SK-N-SH (cell line): ENCODE data around the gene KIF6. TPM values are rescaled to one million over a fixed set of nuclear protein-coding genes. Genes with fewer than 3 reads are reported as not detected.

Source experiments
- CTCF ChIA-PET: fragments of 300-600, 350-600 bp; formaldehyde crosslinking; extraction: SDS; loops from one replicate; lab custom pipeline; 2021; lab: Yijun Ruan, JAX
- POLR2A ChIA-PET: fragments of 350-600 bp; sonication (Branson Sonifier 250); formaldehyde crosslinking; extraction: SDS; loops from one replicate; lab custom pipeline; 2020; ENCODE audit warnings: antibody characterized with exemption, inconsistent platforms; lab: Yijun Ruan, JAX
- DNase-seq: peaks from one replicate; pipeline ENCODE4 v3.0.0; 2012
- H2AFZ ChIP-seq: fragments of 200-600 bp; sonication (generic); 2 replicates; pipeline ENCODE4 v1.8.1; 2016; ENCODE audit warnings: antibody characterized with exemption, mild to moderate bottlenecking, low read depth
- H3F3A ChIP-seq: fragments of 200-600 bp; sonication (generic); replicated peaks from 2 replicates; pipeline ENCODE3; 2016; ENCODE audit warnings: antibody characterized with exemption, mild to moderate bottlenecking; ENCODE audit not compliant: insufficient read depth
- H3K27ac ChIP-seq, 2 experiments: fragments of 200-500 bp in 1 of 2; fragments of 200-600 bp in 1 of 2; sonication (Bioruptor generic) in 1 of 2; sonication (generic), shearing (Covaris generic) in 1 of 2; 2 replicates each; pipeline versions ENCODE4 v1.5.1 to v1.6.1; 2014 to 2016; ENCODE audit warnings: low read depth in 2 of 2, inconsistent platforms in 1 of 2, low read length in 1 of 2, mild to moderate bottlenecking in 1 of 2, mixed read lengths in 1 of 2
- H3K27me3 ChIP-seq: fragments of 200-600 bp; sonication (generic), shearing (Covaris generic); 2 replicates; pipeline ENCODE4 v1.6.1; 2016; ENCODE audit warnings: mixed run types; ENCODE audit not compliant: insufficient read depth
- H3K36me3 ChIP-seq, 2 experiments: fragments of 200-500 bp in 1 of 2; fragments of 200-600 bp in 1 of 2; sonication (Bioruptor generic) in 1 of 2; sonication (generic) in 1 of 2; replicated peaks in 1 of 2; 2 replicates each; pipeline versions ENCODE3 to v1.5.1; 2014 to 2016; ENCODE audit warnings: low read length in 1 of 2, mild to moderate bottlenecking in 1 of 2; ENCODE audit not compliant: insufficient read depth in 2 of 2, control insufficient read depth in 1 of 2
- H3K4me1 ChIP-seq, 2 experiments: fragments of 200-500 bp in 1 of 2; fragments of 200-600 bp in 1 of 2; sonication (Bioruptor generic) in 1 of 2; sonication (generic), shearing (Covaris generic) in 1 of 2; 2 replicates each; pipeline versions ENCODE4 v1.5.1 to v1.6.1; 2014 to 2016; ENCODE audit warnings: low read depth in 1 of 2, low read length in 1 of 2, mixed run types in 1 of 2; ENCODE audit not compliant: insufficient read depth in 2 of 2, control insufficient read depth in 1 of 2
- H3K4me2 ChIP-seq: fragments of 200-600 bp; sonication (generic), shearing (Covaris generic); 2 replicates; pipeline ENCODE4 v1.6.1; 2017; ENCODE audit warnings: mixed run types
- H3K4me3 ChIP-seq, 2 experiments: fragments of 200-500 bp in 1 of 2; fragments of 200-600 bp in 1 of 2; sonication (Bioruptor generic) in 1 of 2; sonication (generic), shearing (Covaris generic) in 1 of 2; 2 replicates each; pipeline versions ENCODE4 v1.5.1 to v1.8.1; 2014 to 2016; ENCODE audit warnings: low read depth in 2 of 2, inconsistent platforms in 1 of 2, low read length in 1 of 2, mild to moderate bottlenecking in 1 of 2, mixed read lengths in 1 of 2, moderate library complexity in 1 of 2
- H3K79me2 ChIP-seq: fragments of 200-600 bp; sonication (generic); 2 replicates; pipeline ENCODE4 v1.8.1; 2017; ENCODE audit warnings: mild to moderate bottlenecking; ENCODE audit not compliant: insufficient read depth
- H3K9ac ChIP-seq: fragments of 200-600 bp; sonication (generic); 2 replicates; pipeline ENCODE4 v1.6.1; 2017; ENCODE audit warnings: mixed run types
- H3K9me2 ChIP-seq: fragments of 200-600 bp; sonication (generic); 2 replicates; pipeline ENCODE4 v1.6.1; 2017; ENCODE audit warnings: mixed run types
- H3K9me3 ChIP-seq: fragments of 200-600 bp; sonication (generic); 2 replicates; pipeline ENCODE4 v1.6.1; 2017; ENCODE audit warnings: mixed run types, mild to moderate bottlenecking, moderate library complexity
- H4K20me1 ChIP-seq: fragments of 200-600 bp; sonication (generic); 2 replicates; pipeline ENCODE4 v1.6.1; 2017; ENCODE audit warnings: mild to moderate bottlenecking, mixed run types; ENCODE audit not compliant: insufficient read depth
- EZH2phosphoT487 ChIP-seq: fragments of 200-600 bp; sonication (generic); IDR thresholded peaks from 2 replicates; pipeline ENCODE4 v1.6.1; 2017; ENCODE audit warnings: low read depth, mixed run types, mild to moderate bottlenecking, antibody characterized with exemption, moderate library complexity, borderline replicate concordance
- FOSL2 ChIP-seq: IDR thresholded peaks from 2 replicates; pipeline ENCODE4 v1.4.0; 2012; ENCODE audit warnings: low read depth, mild to moderate bottlenecking, moderate library complexity, borderline replicate concordance
- FOXJ3 ChIP-seq: sonication (generic); formaldehyde crosslinking; IDR thresholded peaks from 2 replicates; pipeline ENCODE4 v1.5.1; 2020; ENCODE audit warnings: mild to moderate bottlenecking, missing genetic modification reagents
- GATA2 ChIP-seq: sonication (generic); formaldehyde crosslinking; IDR thresholded peaks from 2 replicates; pipeline ENCODE4 v1.5.0; 2020; ENCODE audit warnings: mild to moderate bottlenecking, missing genetic modification reagents
- MEF2A ChIP-seq: IDR thresholded peaks from 2 replicates; pipeline ENCODE4 v1.4.0; 2012; ENCODE audit warnings: low read depth, borderline replicate concordance
- NFIC ChIP-seq: IDR thresholded peaks from 2 replicates; pipeline ENCODE4 v1.4.0; 2012; ENCODE audit warnings: borderline replicate concordance
- NRF1 ChIP-seq: IDR thresholded peaks from 2 replicates; pipeline ENCODE4 v1.6.1; 2012; ENCODE audit warnings: low read depth, mild to moderate bottlenecking, low read length
- SIN3A ChIP-seq: IDR thresholded peaks from 2 replicates; pipeline ENCODE4 v1.6.1; 2012; ENCODE audit warnings: low read depth, mild to moderate bottlenecking, low read length, moderate library complexity, borderline replicate concordance
- SMC3 ChIP-seq: IDR thresholded peaks from 2 replicates; pipeline ENCODE4 v1.6.1; 2012; ENCODE audit warnings: low read depth, low read length, improper control_type of control experiment
- WGBS: methylation state at CpG from one replicate; pipeline ENCODE4 v1.1.6; 2017; ENCODE audit warnings: low lambda C conversion rate; 5-methylcytosine and 5-hydroxymethylcytosine counted together
- polyA plus RNA-seq, 3 experiments: library from polyadenylated mRNA; depleted of rRNA; stranded (reverse); fragments of >200 nt; gene quantifications; 2 replicates each; pipeline ENCODE4 v1.2.3, GENCODE V29; 2012
- TF ChIP-seq, protein P1 (sequence below): IDR thresholded peaks from 2 replicates; pipeline ENCODE4; 2012
- TF ChIP-seq, protein P2 (sequence below): IDR thresholded peaks from 2 replicates; pipeline ENCODE4 v1.4.0; 2012; ENCODE audit warnings: low read depth, borderline replicate concordance
- TF ChIP-seq, protein P3 (sequence below): IDR thresholded peaks from 2 replicates; pipeline ENCODE4 v1.4.0; 2012; ENCODE audit warnings: low read depth

Gene KIF6
- polyA plus RNA-seq, 1 of the 3 experiments (the other 2 are of a cell fraction), result 0.13 TPM

DNA sequence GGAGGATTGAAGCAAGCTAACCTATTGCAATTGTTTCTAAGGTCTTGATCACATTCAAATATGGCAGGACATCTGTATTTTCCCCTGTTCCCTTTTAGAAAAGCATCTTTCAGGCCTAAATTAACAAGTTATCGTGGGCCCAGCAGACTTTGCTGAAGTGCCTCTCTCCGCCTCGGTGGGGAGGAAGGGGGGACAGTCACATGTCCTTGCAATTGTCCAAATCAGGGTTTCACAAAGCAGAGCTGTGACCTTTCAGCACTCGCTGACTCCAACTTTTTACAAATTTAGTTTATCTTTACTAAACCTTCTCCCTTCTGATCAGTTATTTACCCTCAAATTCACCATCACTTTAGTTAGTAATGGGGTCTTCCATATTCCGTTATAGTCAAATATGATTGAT is 328.4 kb downstream of the KIF6 start:
- peaks cover 0 to 11% of the 10 kb centered on the region in 2 experiments; a peak in 2 of 4 replicates for H3K4me1 ChIP-seq
- H3K4me3 ChIP-seq, result no peak overlapping the region
- H3K27ac ChIP-seq, result no peak overlapping the region
- no peaks in the 10 kb centered on the region for H3K79me2 ChIP-seq
- H4K20me1 ChIP-seq, result no peaks in the 10 kb centered on the region
- POLR2A ChIA-PET, result no interaction called here
- TF ChIP-seq FOSL2, result no peak
- TF ChIP-seq MEF2A, result no peak
- TF ChIP-seq, protein P1, sequence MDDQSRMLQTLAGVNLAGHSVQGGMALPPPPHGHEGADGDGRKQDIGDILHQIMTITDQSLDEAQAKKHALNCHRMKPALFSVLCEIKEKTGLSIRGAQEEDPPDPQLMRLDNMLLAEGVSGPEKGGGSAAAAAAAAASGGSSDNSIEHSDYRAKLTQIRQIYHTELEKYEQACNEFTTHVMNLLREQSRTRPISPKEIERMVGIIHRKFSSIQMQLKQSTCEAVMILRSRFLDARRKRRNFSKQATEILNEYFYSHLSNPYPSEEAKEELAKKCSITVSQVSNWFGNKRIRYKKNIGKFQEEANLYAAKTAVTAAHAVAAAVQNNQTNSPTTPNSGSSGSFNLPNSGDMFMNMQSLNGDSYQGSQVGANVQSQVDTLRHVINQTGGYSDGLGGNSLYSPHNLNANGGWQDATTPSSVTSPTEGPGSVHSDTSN, result no peak
- TF ChIP-seq SMC3, result no peak
- TF ChIP-seq, protein P2, sequence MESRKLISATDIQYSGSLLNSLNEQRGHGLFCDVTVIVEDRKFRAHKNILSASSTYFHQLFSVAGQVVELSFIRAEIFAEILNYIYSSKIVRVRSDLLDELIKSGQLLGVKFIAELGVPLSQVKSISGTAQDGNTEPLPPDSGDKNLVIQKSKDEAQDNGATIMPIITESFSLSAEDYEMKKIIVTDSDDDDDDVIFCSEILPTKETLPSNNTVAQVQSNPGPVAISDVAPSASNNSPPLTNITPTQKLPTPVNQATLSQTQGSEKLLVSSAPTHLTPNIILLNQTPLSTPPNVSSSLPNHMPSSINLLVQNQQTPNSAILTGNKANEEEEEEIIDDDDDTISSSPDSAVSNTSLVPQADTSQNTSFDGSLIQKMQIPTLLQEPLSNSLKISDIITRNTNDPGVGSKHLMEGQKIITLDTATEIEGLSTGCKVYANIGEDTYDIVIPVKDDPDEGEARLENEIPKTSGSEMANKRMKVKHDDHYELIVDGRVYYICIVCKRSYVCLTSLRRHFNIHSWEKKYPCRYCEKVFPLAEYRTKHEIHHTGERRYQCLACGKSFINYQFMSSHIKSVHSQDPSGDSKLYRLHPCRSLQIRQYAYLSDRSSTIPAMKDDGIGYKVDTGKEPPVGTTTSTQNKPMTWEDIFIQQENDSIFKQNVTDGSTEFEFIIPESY, result no peak
- TF ChIP-seq, all 33 proteins: peak for 0
- DNase-seq, result no peak
- H3K9me3 ChIP-seq, result no peaks in the 10 kb centered on the region
- H3F3A ChIP-seq, result no peaks in the 10 kb centered on the region
- H2AFZ ChIP-seq, result no peak overlapping the region
- H3K27me3 ChIP-seq, result no peaks in the 10 kb centered on the region
- H3K9ac ChIP-seq, result no peak overlapping the region
- CTCF ChIA-PET, result interaction anchor here (1.4 to 1.6 kb wide), 2 partner anchors 50 to 162 kb away, joined by 3 read pairs; no protein-coding TSS in a partner anchor
- H3K4me2 ChIP-seq, result no peak overlapping the region
- WGBS, result 63% methylated on average over 5 of the region's 5 CpGs
- H3K9me2 ChIP-seq, result no peaks in the 10 kb centered on the region
- H3K36me3 ChIP-seq, result no peaks in the 10 kb centered on the region

DNA sequence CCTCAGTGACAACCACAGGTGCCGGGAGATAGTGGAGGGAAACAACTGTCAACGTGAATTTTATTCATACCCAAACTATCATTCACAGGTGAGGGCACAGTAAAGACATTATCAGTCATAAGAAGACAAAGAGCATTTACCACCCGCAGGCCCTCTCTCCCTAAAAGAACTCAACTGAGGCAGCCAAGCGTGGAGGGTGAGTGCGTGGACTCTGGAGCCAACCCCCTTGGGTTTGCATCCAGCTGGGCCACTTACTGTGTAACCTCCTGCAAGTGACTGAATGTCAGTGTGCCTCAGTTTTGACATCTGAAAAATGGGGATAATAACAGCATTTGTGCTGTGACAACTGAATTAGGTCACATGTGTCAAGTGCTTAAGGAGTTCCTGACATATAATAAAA is 332.1 kb downstream of the KIF6 start:
- H3F3A ChIP-seq, result no peaks in the 10 kb centered on the region
- TF ChIP-seq FOXJ3 (CRISPR knock-in tag), result no peak
- TF ChIP-seq, all 33 proteins: peak for 0
- H3K9me3 ChIP-seq, result no peaks in the 10 kb centered on the region
- CTCF ChIA-PET, result no interaction called here
- no peaks in the 10 kb centered on the region for H3K27me3 ChIP-seq
- no peak overlapping the region for H3K4me3 ChIP-seq
- no peak for DNase-seq
- no peaks in the 10 kb centered on the region for H3K36me3 ChIP-seq
- H3K4me2 ChIP-seq, result no peak overlapping the region
- H4K20me1 ChIP-seq, result no peaks in the 10 kb centered on the region
- H2AFZ ChIP-seq, result no peak overlapping the region
- no peak overlapping the region for H3K9ac ChIP-seq
- WGBS, result 70% methylated on average over 5 of the region's 5 CpGs
- H3K9me2 ChIP-seq, result no peaks in the 10 kb centered on the region
- POLR2A ChIA-PET, result no interaction called here
- peaks cover 0 to 21% of the 10 kb centered on the region in 2 experiments; a peak in 2 of 4 replicates for H3K4me1 ChIP-seq
- no peaks in the 10 kb centered on the region for H3K79me2 ChIP-seq
- no peak overlapping the region for H3K27ac ChIP-seq

DNA sequence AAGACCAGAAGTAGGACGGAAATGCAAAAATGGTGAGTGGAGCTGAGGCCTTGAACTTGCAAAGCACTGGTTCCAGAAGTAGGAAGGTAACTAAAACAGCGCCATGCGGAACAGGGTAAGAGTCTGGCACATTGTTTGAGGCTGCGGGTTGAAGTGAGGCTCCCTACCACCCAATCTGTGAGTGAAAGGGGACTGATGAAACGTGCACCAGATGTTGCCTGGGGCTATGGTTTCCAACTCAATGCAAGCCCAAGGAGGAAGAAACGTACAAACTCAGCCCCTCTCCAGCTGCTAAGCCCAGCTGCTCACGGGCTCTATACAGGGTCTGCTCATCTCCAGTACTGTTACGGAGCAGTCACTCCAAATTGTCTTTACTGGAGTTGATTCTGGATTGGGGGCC is 334.0 kb downstream of the KIF6 start:
- Histone ChIP-seq H4K20me1 (no peaks in the 10 kb centered on the region), H3K9me2 (no peaks in the 10 kb centered on the region), H3F3A (no peaks in the 10 kb centered on the region), H3K4me1 (peaks cover 0 to 24% of the 10 kb centered on the region in 2 experiments; a peak in 2 of 4 replicates), H3K27me3 (no peaks in the 10 kb centered on the region), H3K9ac (no peak overlapping the region), H3K36me3 (no peaks in the 10 kb centered on the region), H3K9me3 (no peaks in the 10 kb centered on the region), H3K4me3 (no peak overlapping the region), H2AFZ (no peak overlapping the region), H3K27ac (no peak overlapping the region; a peak in 1 of 4 replicates), H3K4me2 (no peak overlapping the region), H3K79me2 (no peaks in the 10 kb centered on the region)
- POLR2A ChIA-PET, result no interaction called here
- DNase-seq, result no peak
- CTCF ChIA-PET, result interaction anchor here (0.7 kb wide), 1 partner anchor 403 kb away, joined by 3 read pairs; no protein-coding TSS in a partner anchor
- 47% methylated on average over 8 of the region's 8 CpGs for WGBS
- TF ChIP-seq NFIC (no peak), SIN3A (no peak), MEF2A (no peak), NRF1 (no peak), EZH2phosphoT487 (no peak), GATA2 (CRISPR knock-in tag) (no peak)
- TF ChIP-seq, protein P3, sequence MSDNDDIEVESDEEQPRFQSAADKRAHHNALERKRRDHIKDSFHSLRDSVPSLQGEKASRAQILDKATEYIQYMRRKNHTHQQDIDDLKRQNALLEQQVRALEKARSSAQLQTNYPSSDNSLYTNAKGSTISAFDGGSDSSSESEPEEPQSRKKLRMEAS, result no peak
- TF ChIP-seq, protein P1, result no peak
